B cell (primary cell): Measurements from ENCODE around the gene NKX6-1. TPM values are rescaled to one million over a fixed set of nuclear protein-coding genes. Genes with fewer than 3 reads are reported as not detected.

Experiments used
- ATAC-seq: fragments of 200-7000 bp; cut with Tn5 transposase; one replicate; pipeline ENCODE4 v1.10.0; 2021; ENCODE audit warnings: low read depth, mild to moderate bottlenecking, moderate number of reproducible peaks, moderate library complexity
- CTCF ChIA-PET: fragments of 350-600 bp; sonication (Branson Sonifier 250); formaldehyde crosslinking; loops from one replicate; lab custom pipeline; 2021; ENCODE audit warnings: antibody characterized with exemption, inconsistent platforms; lab: Charles Lee
- POLR2A ChIA-PET: fragments of 350-600 bp; sonication (Branson Sonifier 250); formaldehyde crosslinking; loops from one replicate; lab custom pipeline; 2021; ENCODE audit warnings: antibody characterized with exemption; lab: Charles Lee
- DNase-seq: peaks from one replicate; pipeline ENCODE4 v3.0.0; 2013
- H2AFZ ChIP-seq: 2 replicates; pipeline ENCODE4 v1.6.1; 2012; ENCODE audit warnings: mild to moderate bottlenecking, low read depth, low read length; ENCODE audit not compliant: insufficient read depth, poor library complexity, severe bottlenecking
- H3K27ac ChIP-seq, 2 donors: 1 replicate in 1 of 2; 2 replicates in 1 of 2; pipeline ENCODE4 v1.5.1; 2012 to 2013; ENCODE audit warnings: low read length in 2 of 2, mild to moderate bottlenecking in 2 of 2, moderate library complexity in 1 of 2
- H3K27me3 ChIP-seq, 4 experiments: fragments of 200-600 bp in 1 of 4; sonication (generic) in 1 of 4; replicated peaks in 1 of 4; 1 replicate in 2 of 4; 2 replicates in 2 of 4; pipeline versions ENCODE4 v1.6.1 to v1.7.0; 2013 to 2016; ENCODE audit warnings: low read length in 3 of 4, mild to moderate bottlenecking in 2 of 4, mixed read lengths in 1 of 4, moderate library complexity in 1 of 4; ENCODE audit not compliant: insufficient read depth in 4 of 4, control insufficient read depth in 3 of 4; ENCODE audit errors: control extremely low read depth in 1 of 4
- H3K36me3 ChIP-seq, 2 experiments: replicated peaks in 1 of 2; 1 replicate in 1 of 2; 2 replicates in 1 of 2; pipeline versions ENCODE4 v1.6.1 to v1.7.1; 2013; ENCODE audit warnings: low read length in 1 of 2; ENCODE audit not compliant: insufficient read depth in 2 of 2, control insufficient read depth in 1 of 2; ENCODE audit errors: control extremely low read depth in 1 of 2, extremely low read depth in 1 of 2
- H3K4me1 ChIP-seq, 2 donors: fragments of 200-600 bp in 1 of 2; sonication (generic) in 1 of 2; 1 replicate in 1 of 2; 2 replicates in 1 of 2; pipeline versions ENCODE4 v1.5.1 to v1.6.1; 2013 to 2017; ENCODE audit warnings: low read length in 2 of 2; ENCODE audit not compliant: control insufficient read depth in 2 of 2, insufficient read depth in 2 of 2
- H3K4me2 ChIP-seq: replicated peaks from 2 replicates; pipeline ENCODE3; 2012; ENCODE audit warnings: mild to moderate bottlenecking, low read depth, low read length; ENCODE audit not compliant: poor library complexity, severe bottlenecking
- H3K4me3 ChIP-seq, 5 experiments: fragments of 200-600 bp in 1 of 5; sonication (generic) in 1 of 5; 1 replicate in 3 of 5; 2 replicates in 2 of 5; pipeline versions ENCODE4 v1.5.1 to v1.7.0; 2011 to 2016; ENCODE audit warnings: low read length in 4 of 5, mild to moderate bottlenecking in 4 of 5, low read depth in 2 of 5, control low read depth in 1 of 5, moderate library complexity in 1 of 5; ENCODE audit not compliant: insufficient read depth in 1 of 5; ENCODE audit errors: control extremely low read depth in 1 of 5, extremely low read depth in 1 of 5
- H3K79me2 ChIP-seq: fragments of 200-600 bp; sonication (generic); one replicate; pipeline ENCODE4 v1.6.0; 2016; ENCODE audit warnings: low read length; ENCODE audit not compliant: control insufficient read depth, insufficient read depth
- H3K9ac ChIP-seq: fragments of 200-600 bp; sonication (generic); 2 replicates; pipeline ENCODE4 v1.6.1; 2017; ENCODE audit warnings: mild to moderate bottlenecking, low read length, moderate library complexity
- H3K9me3 ChIP-seq, 3 donors: one replicate each; pipeline versions ENCODE4 v1.6.1 to v1.7.1; 2013; ENCODE audit warnings: low read length in 2 of 3; ENCODE audit not compliant: control insufficient read depth in 2 of 3, insufficient read depth in 1 of 3; ENCODE audit errors: control extremely low read depth in 1 of 3
- H4K20me1 ChIP-seq: 2 replicates; pipeline ENCODE4 v1.6.0; 2012; ENCODE audit warnings: mild to moderate bottlenecking, low read length; ENCODE audit not compliant: insufficient read depth, control insufficient read depth, poor library complexity, severe bottlenecking
- H3K27ac Mint-ChIP-seq: one replicate; pipeline ENCODE4 v1.8.0; 2021; ENCODE audit warnings: mixed read lengths
- H3K27me3 Mint-ChIP-seq: one replicate; pipeline ENCODE4 v1.8.0; 2021; ENCODE audit warnings: mixed read lengths
- H3K4me1 Mint-ChIP-seq: one replicate; pipeline ENCODE4 v1.8.0; 2021; ENCODE audit warnings: mixed read lengths
- H3K4me3 Mint-ChIP-seq: one replicate; pipeline ENCODE4 v1.8.0; 2021; ENCODE audit warnings: mixed read lengths
- H3K9me3 Mint-ChIP-seq: one replicate; pipeline ENCODE4 v1.8.0; 2022; ENCODE audit warnings: mixed read lengths; ENCODE audit not compliant: insufficient read depth
- CTCF ChIP-seq: fragments of 200-600 bp; IDR thresholded peaks from one replicate; pipeline ENCODE4 v1.8.0; 2022; ENCODE audit warnings: antibody characterized with exemption, mild to moderate bottlenecking
- EZH2 ChIP-seq: IDR thresholded peaks from 2 replicates; pipeline ENCODE4 v1.6.1; 2012; ENCODE audit warnings: borderline replicate concordance, low read depth, mild to moderate bottlenecking, moderate library complexity, low read length; ENCODE audit not compliant: insufficient read depth, poor library complexity, severe bottlenecking
- WGBS: methylation state at CpG from one replicate; pipeline ENCODE4 v1.1.5; 2013; ENCODE audit warnings: missing lambda C conversion rate; ENCODE audit not compliant: insufficient coverage; 5-methylcytosine and 5-hydroxymethylcytosine counted together
- intact Hi-C: fragments of 100-400 bp; cut with micrococcal nuclease; formaldehyde crosslinking; loops from one replicate; pipeline ENCODE4 v1.10.0; 2022
- polyA plus RNA-seq: library from polyadenylated mRNA; depleted of rRNA; stranded (reverse); fragments of >200 nt; gene quantifications from 2 replicates; pipeline ENCODE4 v1.2.3, GENCODE V29; 2012
- total RNA-seq, 2 donors: library from RNA; stranded (reverse); fragments of 120-200 nt in 1 of 2; gene quantifications; 1 replicate in 1 of 2; 2 replicates in 1 of 2; pipeline versions ENCODE4 v1.2.3 to v1.2.4, GENCODE V29; 2013 to 2022

The NKX6-1 gene
- total and polyA plus RNA-seq, 2 donors (not counting 1 experiment from before 2014, with no cell fraction given): not detected

GRCh38 chr4:84545093-84545492 lies 46.0 kb upstream of the NKX6-1 start:
- CTCF ChIA-PET: no interaction called here
- H3K4me1 Mint-ChIP-seq: no peaks in the 10 kb centered on the region

DNA sequence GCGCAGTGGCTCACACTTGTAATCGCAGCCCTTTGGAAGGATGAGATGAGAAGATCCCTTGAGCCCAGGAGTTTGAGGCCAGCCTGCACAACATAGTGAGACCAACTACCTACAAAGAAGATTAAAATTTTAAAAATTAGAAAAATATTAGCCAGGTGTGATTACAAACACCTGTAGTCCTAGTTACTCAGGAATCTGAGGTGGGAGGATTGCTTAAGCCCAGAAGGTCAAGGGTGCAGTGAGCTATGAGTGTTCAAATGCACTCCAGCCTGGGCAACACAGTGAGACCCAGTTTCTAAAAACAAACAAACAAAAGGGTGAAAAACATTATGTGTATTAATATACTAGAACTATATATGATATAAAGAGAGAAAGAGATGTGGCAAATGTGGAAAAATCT lies 36.8 kb upstream of the NKX6-1 start:
- Histone ChIP-seq H2AFZ (no peak overlapping the region), H4K20me1 (no peaks in the 10 kb centered on the region), H3K9ac (no peak overlapping the region), H3K4me3 (no peak overlapping the region), H3K4me1 (no peaks in the 10 kb centered on the region), H3K79me2 (no peaks in the 10 kb centered on the region), H3K9me3 (no peaks in the 10 kb centered on the region), H3K36me3 (no peaks in the 10 kb centered on the region), H3K27me3 (no peaks in the 10 kb centered on the region), H3K4me2 (no peak overlapping the region), H3K27ac (no peak overlapping the region)
- no CpG with 5 or more reads among the region's 2 CpGs for WGBS
- ChIA-PET POLR2A (no interaction called here), CTCF (no interaction called here)
- no peak for TF ChIP-seq CTCF
- no peak for TF ChIP-seq EZH2
- Mint-ChIP-seq H3K4me1 (no peaks in the 10 kb centered on the region), H3K4me3 (no peak overlapping the region), H3K27ac (no peak overlapping the region), H3K9me3 (peaks cover 3% of the 10 kb centered on the region), H3K27me3 (peaks cover 11% of the 10 kb centered on the region)
- ATAC-seq (no peak), DNase-seq (no peak)
- intact Hi-C loops: no loop called here

More at GRCh38 chr4:84545093-84545492, 46.0 kb upstream of the NKX6-1 start:
- H3K9me3 ChIP-seq: peaks cover 0 to 2% (median 0%) of the 10 kb centered on the region in 3 donors
- H3K4me1 ChIP-seq: no peaks in the 10 kb centered on the region
- 80% methylated on average over 5 of the region's 5 CpGs for WGBS
- no peaks in the 10 kb centered on the region for H4K20me1 ChIP-seq
- no peaks in the 10 kb centered on the region for H3K27me3 ChIP-seq
- ATAC-seq (no peak), DNase-seq (no peak)
- Mint-ChIP-seq H3K27ac (no peak overlapping the region), H3K9me3 (no peaks in the 10 kb centered on the region), H3K27me3 (peaks cover 7% of the 10 kb centered on the region), H3K4me3 (no peak overlapping the region)
- H3K4me2 ChIP-seq: no peak overlapping the region
- intact Hi-C loops: no loop called here
- H3K27ac ChIP-seq: no peak overlapping the region
- no peak overlapping the region for H3K4me3 ChIP-seq
- H3K79me2 ChIP-seq: no peaks in the 10 kb centered on the region
- TF ChIP-seq CTCF: no peak
- TF ChIP-seq EZH2: no peak
- POLR2A ChIA-PET: no interaction called here
- H3K9ac ChIP-seq: no peak overlapping the region
- H3K36me3 ChIP-seq: no peaks in the 10 kb centered on the region
- no peak overlapping the region for H2AFZ ChIP-seq
